Medulla oblongata (tissue), 1 donor: Measurements from ENCODE around the gene ZNF827.

Source experiments
- DNase-seq: peaks from one replicate; pipeline ENCODE4 v3.0.0-alpha.2; 2015; ENCODE audit errors: extremely low spot score

The ZNF827 gene

DNA sequence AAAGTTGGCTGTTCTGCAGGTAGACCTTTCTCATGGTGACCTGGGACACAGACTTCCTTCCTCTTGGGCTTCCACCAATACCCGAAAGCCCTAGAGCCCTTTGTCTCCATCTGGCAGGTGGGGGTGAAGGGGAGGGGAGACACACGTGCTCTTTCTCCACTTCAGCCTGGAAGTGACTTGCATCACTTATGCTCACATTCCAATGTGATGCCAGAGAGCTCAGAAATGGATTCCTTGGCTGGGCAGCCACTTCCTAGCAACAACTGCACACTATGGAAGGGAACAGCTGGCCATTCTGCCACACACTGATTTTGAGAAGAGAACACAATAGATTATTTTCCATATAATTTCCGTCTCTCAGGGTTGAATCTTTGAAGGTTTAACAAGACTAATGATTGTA lies 222.4 kb downstream of the ZNF827 start:
- DNase-seq = no peak

DNA sequence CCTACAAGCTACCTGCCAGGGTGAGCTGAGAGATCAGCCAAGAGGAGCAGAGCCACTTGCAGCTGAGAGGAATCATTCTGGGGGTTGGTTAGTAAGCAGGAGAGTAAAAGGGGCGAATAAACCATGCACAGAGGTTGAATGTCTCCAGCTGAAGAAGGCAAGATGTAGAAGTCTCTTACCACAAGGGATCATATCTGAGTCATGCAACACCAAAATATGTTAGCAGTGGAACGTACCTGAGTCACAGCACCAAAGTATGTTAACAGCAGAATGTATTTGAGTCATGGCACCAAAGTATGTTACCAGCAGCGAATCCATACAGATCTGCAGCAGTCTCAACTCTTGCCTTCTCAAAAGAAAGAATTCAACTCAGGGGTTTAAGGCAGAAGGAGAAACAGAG lies 228.8 kb downstream of the ZNF827 start:
- no peak for DNase-seq

DNA sequence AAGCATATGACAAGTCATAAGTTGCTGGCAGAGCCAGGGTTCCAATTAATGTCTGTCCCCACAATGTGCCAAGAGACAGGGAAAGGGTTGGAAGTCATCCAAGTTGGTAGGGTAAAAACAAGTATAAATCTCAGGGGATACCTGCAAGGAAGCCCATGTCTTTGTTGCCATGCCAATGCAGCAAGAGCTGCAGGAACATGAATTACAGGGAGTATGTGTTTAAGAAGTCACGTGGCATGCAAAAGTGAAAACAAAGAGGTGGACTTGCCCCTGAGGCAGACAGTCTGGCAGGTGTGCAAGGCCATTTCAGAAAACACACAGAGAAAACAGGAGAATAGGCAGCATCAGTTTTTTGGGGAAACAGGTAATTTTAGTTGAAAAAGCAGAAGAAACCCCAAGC lies 229.3 kb downstream of the ZNF827 start:
- no peak for DNase-seq
